Endodermal cell (in vitro differentiated cells): ENCODE data around the gene DDA1. TPM values are rescaled to one million over a fixed set of nuclear protein-coding genes. Genes with fewer than 3 reads are reported as not detected.

Experiments
- DNase-seq: peaks from one replicate; pipeline ENCODE4 v3.0.0-alpha.2; 2017
- H3K27ac ChIP-seq: 2 replicates; pipeline ENCODE4 v1.5.1; 2013; ENCODE audit warnings: mild to moderate bottlenecking, low read depth, low read length, moderate library complexity
- H3K27me3 ChIP-seq: 2 replicates; pipeline ENCODE4 v1.6.1; 2013; ENCODE audit warnings: mild to moderate bottlenecking, low read length, moderate library complexity; ENCODE audit not compliant: insufficient read depth, control insufficient read depth, poor library complexity, severe bottlenecking
- H3K36me3 ChIP-seq: 2 replicates; pipeline ENCODE4 v1.7.0; 2013; ENCODE audit warnings: mild to moderate bottlenecking, low read length, moderate library complexity; ENCODE audit not compliant: control insufficient read depth, insufficient read depth
- H3K4me1 ChIP-seq: one replicate; pipeline ENCODE4 v1.7.0; 2013; ENCODE audit warnings: low read length; ENCODE audit not compliant: control insufficient read depth, insufficient read depth
- H3K4me3 ChIP-seq: 2 replicates; pipeline ENCODE4 v1.5.1; 2013; ENCODE audit warnings: mild to moderate bottlenecking, low read length, moderate library complexity
- H3K9ac ChIP-seq: 2 replicates; pipeline ENCODE4 v1.6.1; 2013; ENCODE audit warnings: mild to moderate bottlenecking, low read length, moderate library complexity; ENCODE audit not compliant: poor library complexity, severe bottlenecking; ENCODE audit errors: extremely low read depth
- H3K9me3 ChIP-seq: 2 replicates; pipeline ENCODE4 v1.6.1; 2013; ENCODE audit warnings: mild to moderate bottlenecking, low read length, moderate library complexity; ENCODE audit not compliant: control insufficient read depth
- H3K27ac Mint-ChIP-seq: 2 replicates; pipeline ENCODE4 v1.8.0; 2020; ENCODE audit warnings: mixed read lengths
- H3K27me3 Mint-ChIP-seq: 2 replicates; pipeline ENCODE4 v1.8.0; 2021; ENCODE audit warnings: mild to moderate bottlenecking, mixed read lengths; ENCODE audit not compliant: insufficient read depth
- H3K36me3 Mint-ChIP-seq: 2 replicates; pipeline ENCODE4 v1.8.0; 2020; ENCODE audit warnings: low read depth, mixed read lengths
- H3K4me1 Mint-ChIP-seq: 2 replicates; pipeline ENCODE4 v1.8.0; 2020; ENCODE audit warnings: mixed read lengths
- H3K4me3 Mint-ChIP-seq: 2 replicates; pipeline ENCODE4 v1.8.0; 2020; ENCODE audit warnings: mild to moderate bottlenecking, moderate library complexity, mixed read lengths
- H3K9me3 Mint-ChIP-seq: 2 replicates; pipeline ENCODE4 v1.8.0; 2020; ENCODE audit warnings: mild to moderate bottlenecking, mixed read lengths
- WGBS, 2 experiments: methylation state at CpG; one replicate each; pipeline versions ENCODE4 v1.1.5 to v1.1.7; 2013; ENCODE audit warnings: missing lambda C conversion rate in 2 of 2, mixed read lengths in 1 of 2; ENCODE audit not compliant: insufficient coverage in 1 of 2, insufficient read length in 1 of 2; 5-methylcytosine and 5-hydroxymethylcytosine counted together
- total RNA-seq, 2 donors: library from RNA; stranded (reverse); fragmentation: NEBNext Ultra II Directional in 1 of 2; extraction: Animal tissue kit (Norgen Biotek cat#: 25700) in 1 of 2; gene quantifications; 2 replicates in 1 of 2; 3 replicates in 1 of 2; pipeline ENCODE4 v1.2.1, GENCODE V29; 2021
- TF ChIP-seq, protein P1 (sequence below): fragments of 200-600 bp; sonication (generic); conservative IDR thresholded peaks from 2 replicates; pipeline ENCODE4 v1.5.0; 2021; ENCODE audit warnings: antibody characterized with exemption, mild to moderate bottlenecking

Gene DDA1
- total RNA-seq, 2 donors from 2014 or later = 36.9 to 42.3 TPM

DNA sequence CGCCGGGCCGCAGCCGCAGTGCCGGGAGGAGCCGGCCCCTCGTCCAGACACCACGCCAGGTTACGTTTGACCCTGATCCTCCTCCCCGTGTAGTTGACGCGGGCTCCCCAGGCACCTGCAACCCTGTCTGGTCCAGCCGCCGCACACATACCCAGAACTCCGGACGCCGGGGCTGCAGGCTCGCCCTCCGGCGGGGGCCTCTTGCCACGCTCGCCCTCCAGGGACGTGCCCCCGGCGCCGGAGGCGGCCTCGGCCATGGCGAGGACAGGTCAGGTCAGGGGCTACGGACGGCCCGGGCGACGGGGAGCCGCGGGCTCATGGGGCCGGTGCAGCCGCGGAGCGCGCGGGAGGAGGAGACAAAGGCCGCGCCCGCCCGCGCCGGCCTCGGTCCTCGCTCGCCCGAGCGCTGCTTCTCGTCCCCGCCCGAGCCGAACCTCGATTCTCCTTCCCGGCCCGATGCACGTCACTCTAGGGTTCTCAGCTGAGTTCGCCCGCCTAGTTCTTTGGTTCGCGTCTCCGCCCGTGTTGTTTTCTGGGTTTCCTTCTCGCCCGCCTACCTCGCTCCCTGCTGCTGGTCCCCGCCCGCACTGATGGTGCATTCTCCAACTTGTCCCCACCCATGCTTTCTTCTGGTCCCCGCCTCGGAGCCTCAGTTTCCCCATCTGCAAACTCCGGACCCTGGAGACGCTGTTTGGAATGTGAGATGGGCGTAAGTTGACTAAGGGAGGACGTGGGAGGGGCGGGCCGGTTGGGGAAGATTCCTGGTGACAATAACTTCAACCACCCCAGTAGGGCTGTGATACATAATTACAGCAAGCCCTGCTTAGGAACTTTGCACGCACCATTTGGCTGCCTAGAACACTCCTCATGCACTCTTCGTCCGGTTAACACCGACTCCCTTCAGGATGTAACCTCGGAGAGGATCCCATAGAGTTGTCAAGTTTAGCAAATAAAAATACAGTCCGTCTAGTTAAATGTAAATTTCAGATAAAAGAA lies 25.3 kb downstream of the DDA1 start, which contains the start of gene ANO8:
Gene ANO8 (minus strand): TSS at position 442 of the 996 bp plus-strand sequence. CDS start 185 bp downstream, at position 257.
- Mint-ChIP-seq H3K9me3 (no peaks in the 10 kb centered on the region), H3K36me3 (peaks cover 31% of the 10 kb centered on the region), H3K27ac (peak within 1 kb of the TSS; percentile 74), H3K4me3 (peak within 1 kb of the TSS; percentile 62), H3K27me3 (peaks cover 18% of the 10 kb centered on the region), H3K4me1 (peaks cover 3% of the 10 kb centered on the region)
- Histone ChIP-seq H3K4me1 (peaks cover 7% of the 10 kb centered on the region), H3K27ac (peak within 1 kb of the TSS; percentile 81), H3K9me3 (no peaks in the 10 kb centered on the region), H3K9ac (peak within 1 kb of the TSS; percentile 66), H3K36me3 (peaks cover 10% of the 10 kb centered on the region), H3K27me3 (no peaks in the 10 kb centered on the region), H3K4me3 (peak within 1 kb of the TSS; percentile 85)
- peak; percentile 99 for DNase-seq
- WGBS, 2 experiments = 6 to 7% methylated on average over 59 to 86 of the region's 86 CpGs
- TF ChIP-seq, protein P1, sequence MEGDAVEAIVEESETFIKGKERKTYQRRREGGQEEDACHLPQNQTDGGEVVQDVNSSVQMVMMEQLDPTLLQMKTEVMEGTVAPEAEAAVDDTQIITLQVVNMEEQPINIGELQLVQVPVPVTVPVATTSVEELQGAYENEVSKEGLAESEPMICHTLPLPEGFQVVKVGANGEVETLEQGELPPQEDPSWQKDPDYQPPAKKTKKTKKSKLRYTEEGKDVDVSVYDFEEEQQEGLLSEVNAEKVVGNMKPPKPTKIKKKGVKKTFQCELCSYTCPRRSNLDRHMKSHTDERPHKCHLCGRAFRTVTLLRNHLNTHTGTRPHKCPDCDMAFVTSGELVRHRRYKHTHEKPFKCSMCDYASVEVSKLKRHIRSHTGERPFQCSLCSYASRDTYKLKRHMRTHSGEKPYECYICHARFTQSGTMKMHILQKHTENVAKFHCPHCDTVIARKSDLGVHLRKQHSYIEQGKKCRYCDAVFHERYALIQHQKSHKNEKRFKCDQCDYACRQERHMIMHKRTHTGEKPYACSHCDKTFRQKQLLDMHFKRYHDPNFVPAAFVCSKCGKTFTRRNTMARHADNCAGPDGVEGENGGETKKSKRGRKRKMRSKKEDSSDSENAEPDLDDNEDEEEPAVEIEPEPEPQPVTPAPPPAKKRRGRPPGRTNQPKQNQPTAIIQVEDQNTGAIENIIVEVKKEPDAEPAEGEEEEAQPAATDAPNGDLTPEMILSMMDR = no peak

- no peaks in the 10 kb centered on the region for H3K27me3 ChIP-seq
- Mint-ChIP-seq H3K4me1 (peaks cover 3% of the 10 kb centered on the region), H3K9me3 (no peaks in the 10 kb centered on the region), H3K27me3 (peaks cover 9% of the 10 kb centered on the region), H3K4me3 (peak overlapping the region; percentile 62), H3K36me3 (peaks cover 29% of the 10 kb centered on the region), H3K27ac (no peak overlapping the region)
- no peak overlapping the region for H3K27ac ChIP-seq
- H3K4me3 ChIP-seq = no peak overlapping the region
- TF ChIP-seq, protein P1 = no peak
- H3K9ac ChIP-seq = no peak overlapping the region
- WGBS, 2 experiments = 88 to 92% methylated on average over 7 to 10 of the region's 10 CpGs
- peaks cover 10% of the 10 kb centered on the region for H3K36me3 ChIP-seq
- H3K4me1 ChIP-seq = peaks cover 7% of the 10 kb centered on the region
- peak; percentile 38 for DNase-seq
- no peaks in the 10 kb centered on the region for H3K9me3 ChIP-seq
These were observed 26.2 kb downstream of the DDA1 start for GRCh38 chr19:17335575-17335974.

- Mint-ChIP-seq H3K4me1 (peaks cover 3% of the 10 kb centered on the region), H3K4me3 (peak within 1 kb of the TSS; percentile 95), H3K27ac (peak within 1 kb of the TSS; percentile 99), H3K27me3 (peaks cover 4% of the 10 kb centered on the region), H3K9me3 (no peaks in the 10 kb centered on the region), H3K36me3 (peaks cover 23% of the 10 kb centered on the region)
- H3K4me1 ChIP-seq = peaks cover 7% of the 10 kb centered on the region
- H3K4me3 ChIP-seq = peak within 1 kb of the TSS; percentile 100
- no peaks in the 10 kb centered on the region for H3K27me3 ChIP-seq
- H3K27ac ChIP-seq = peak within 1 kb of the TSS; percentile 87
- TF ChIP-seq, protein P1 = no peak
- 0% methylated on average over 26 to 41 of the region's 41 CpGs for WGBS, 2 experiments
- H3K36me3 ChIP-seq = peaks cover 14% of the 10 kb centered on the region
- H3K9ac ChIP-seq = peak within 1 kb of the TSS; percentile 86
- no peaks in the 10 kb centered on the region for H3K9me3 ChIP-seq
- DNase-seq = peak; percentile 99
These were observed 27.7 kb downstream of the DDA1 start, which contains the start of gene GTPBP3 for GRCh38 chr19:17336872-17337674. TSS of gene GTPBP3 (plus strand) at chr19:17337553. CDS start at chr19:17337612, 59 bp downstream.
